ENCODE results near the gene FLT4.
A peak's percentile ranks its signal among the peaks of the same experiment; 100 is the strongest.

The FLT4 gene

GRCh38 chr5:180598797-180599589 is 50.4 kb downstream of the FLT4 start:
- Histone ChIP-seq H3K36me3 (no peaks in the 10 kb centered on the region), H3K9me3 (no peaks in the 10 kb centered on the region)

GRCh38 chr5:180598316-180598701 is 51.1 kb downstream of the FLT4 start:
- DNase-seq = no peak
- H3K27ac ChIP-seq = no peak overlapping the region
- H3K4me1 ChIP-seq = no peaks in the 10 kb centered on the region
- H3K27me3 ChIP-seq = peaks cover 0 to 18% of the 10 kb centered on the region in 2 donors
- H3K4me3 ChIP-seq = no peak overlapping the region
- TF ChIP-seq CTCF (IDR thresholded peaks at IDR 0.05) = no peak
- H3K36me3 ChIP-seq = no peaks in the 10 kb centered on the region
- intact Hi-C loops (cut with DNase I; ENCODE audit: low total_unique reads) = no loop called here
- H3K9me3 ChIP-seq = no peaks in the 10 kb centered on the region

More at GRCh38 chr5:180598797-180599589, 50.4 kb downstream of the FLT4 start:
- peak in 1 of 2 donors; percentile 48 for DNase-seq
- Histone ChIP-seq H3K27me3 (peaks cover 0 to 15% of the 10 kb centered on the region in 2 donors), H3K27ac (no peak overlapping the region), H3K4me3 (no peak overlapping the region), H3K4me1 (no peaks in the 10 kb centered on the region)
- intact Hi-C loops (cut with DNase I; ENCODE audit: low total_unique reads) = no loop called here
- TF ChIP-seq CTCF (IDR thresholded peaks at IDR 0.05) = no peak

GRCh38 chr5:180596668-180597231 is 52.6 kb downstream of the FLT4 start:
- H3K9me3 ChIP-seq = no peaks in the 10 kb centered on the region
- intact Hi-C loops (cut with DNase I; ENCODE audit: low total_unique reads) = no loop called here
- H3K4me1 ChIP-seq = peaks cover 0 to under 1% (median 0%) of the 10 kb centered on the region in 4 donors
- TF ChIP-seq CTCF (IDR thresholded peaks at IDR 0.05) = no peak
- H3K27ac ChIP-seq = no peak overlapping the region
- H3K36me3 ChIP-seq = no peaks in the 10 kb centered on the region
- DNase-seq = peak in 1 of 2 donors; percentile 52
- peaks cover 0 to 25% of the 10 kb centered on the region in 2 donors for H3K27me3 ChIP-seq
- H3K4me3 ChIP-seq = no peak overlapping the region

GRCh38 chr5:180596115-180596667 is 53.2 kb downstream of the FLT4 start:
- no peak for TF ChIP-seq CTCF (IDR thresholded peaks at IDR 0.05)
- intact Hi-C loops (cut with DNase I; ENCODE audit: low total_unique reads) = no loop called here
- no peak overlapping the region for H3K27ac ChIP-seq
- DNase-seq = peak in 1 of 2 donors; percentile 28
- H3K9me3 ChIP-seq = no peaks in the 10 kb centered on the region
- peaks cover 0 to 31% of the 10 kb centered on the region in 2 donors for H3K27me3 ChIP-seq
- H3K4me3 ChIP-seq = no peak overlapping the region
- H3K36me3 ChIP-seq = no peaks in the 10 kb centered on the region
- peaks cover 0 to 6% (median 5%) of the 10 kb centered on the region in 4 donors for H3K4me1 ChIP-seq

- no peak overlapping the region for H3K4me3 ChIP-seq
- H3K4me1 ChIP-seq = peaks cover 0 to 13% (median 10%) of the 10 kb centered on the region in 4 donors
- DNase-seq = peak in 1 of 2 donors; percentile 44
- no peak overlapping the region for H3K27ac ChIP-seq
- no peaks in the 10 kb centered on the region for H3K9me3 ChIP-seq
- intact Hi-C loops (cut with DNase I; ENCODE audit: low total_unique reads) = no loop called here
- H3K36me3 ChIP-seq = no peaks in the 10 kb centered on the region
- H3K27me3 ChIP-seq = peaks cover 0 to 37% of the 10 kb centered on the region in 2 donors
- TF ChIP-seq CTCF (IDR thresholded peaks at IDR 0.05) = no peak
Measured at GRCh38 chr5:180595381-180596114, 53.9 kb downstream of the FLT4 start.
